GM15510 (cell line): ENCODE results near the gene SPEM2.

Source experiments
- POLR2A ChIP-seq: IDR thresholded peaks from 3 replicates; pipeline ENCODE4 v1.6.1; 2011; ENCODE audit warnings: borderline replicate concordance; ENCODE audit not compliant: insufficient read length; ENCODE audit errors: extremely low read depth

SPEM2 gene

GRCh38 chr17:7439462-7440112 lies 14.2 kb downstream of the SPEM2 start, which contains the start of gene FGF11:
FGF11 (plus strand) TSS chr17:7439512; CDS start chr17:7439621, 109 bp downstream.
- no peak for TF ChIP-seq POLR2A

GRCh38 chr17:7440113-7440833 lies 14.9 kb downstream of the SPEM2 start:
- no peak for TF ChIP-seq POLR2A

- TF ChIP-seq POLR2A, result peak; percentile 18
Observed at GRCh38 chr17:7440834-7441195, 15.4 kb downstream of the SPEM2 start.

- no peak for TF ChIP-seq POLR2A
Observed at GRCh38 chr17:7441266-7441665, 15.8 kb downstream of the SPEM2 start.

GRCh38 chr17:7442142-7442541 lies 16.7 kb downstream of the SPEM2 start:
- TF ChIP-seq POLR2A, result no peak

- no peak for TF ChIP-seq POLR2A
Observed at GRCh38 chr17:7443499-7444485, 18.4 kb downstream of the SPEM2 start.

GRCh38 chr17:7444682-7445618 lies 19.5 kb downstream of the SPEM2 start, which contains the start of gene CHRNB1:
CHRNB1 (plus strand) TSS chr17:7445061; CDS start chr17:7445128, 67 bp downstream.
- TF ChIP-seq POLR2A, result no peak

- TF ChIP-seq POLR2A, result no peak
Observed at GRCh38 chr17:7445619-7445968, 20.2 kb downstream of the SPEM2 start.

- no peak for TF ChIP-seq POLR2A
Observed at GRCh38 chr17:7448461-7448860, 23.0 kb downstream of the SPEM2 start.

GRCh38 chr17:7459961-7460545 lies 34.6 kb downstream of the SPEM2 start:
- no peak for TF ChIP-seq POLR2A

GRCh38 chr17:7460850-7461660 lies 35.6 kb downstream of the SPEM2 start:
- TF ChIP-seq POLR2A, result no peak

GRCh38 chr17:7462474-7463371 lies 37.3 kb downstream of the SPEM2 start:
- no peak for TF ChIP-seq POLR2A
